K562 (cell line): ENCODE results near the gene HMOX1. TPM values are rescaled to one million over a fixed set of nuclear protein-coding genes. Genes with fewer than 3 reads are reported as not detected.

Experiments used
- ATAC-seq: fragments of 200-7000 bp; cut with Tn5 transposase; 3 replicates; pipeline ENCODE4 v1.9.1; 2020; ENCODE audit warnings: moderate library complexity
- BruUV-seq: library from RNA; stranded (reverse); fragments of 400-500 nt; replicated peaks from 2 replicates; lab custom pipeline; 2021; lab: Mats Ljungman, UMichigan
- CTCF ChIA-PET: fragments of 300-600 bp; formaldehyde crosslinking; extraction: SDS; loops from one replicate; lab custom pipeline; 2021; ENCODE audit warnings: low intra/inter-chr PET ratio; lab: Yijun Ruan, JAX
- POLR2A ChIA-PET: fragments of 300-600, 350-650 bp; sonication (Branson Sonifier 250); formaldehyde crosslinking; extraction: SDS; loops from one replicate; lab custom pipeline; 2021; ENCODE audit warnings: antibody characterized with exemption, inconsistent platforms; lab: Yijun Ruan, JAX
- DNase-seq, 4 experiments: peaks; one replicate each; pipeline versions ENCODE4 v3.0.0 to v3.0.0-alpha.2; 2011 to 2018; ENCODE audit warnings: low spot score in 3 of 4, mixed read lengths in 3 of 4; ENCODE audit errors: extremely low read depth in 1 of 4
- FAIRE-seq: peaks from 2 replicates; lab custom pipeline; 2011; peaks lifted over from hg19 to GRCh38; lab: Jason Lieb, UNC
- H2AFZ ChIP-seq: 2 replicates; pipeline ENCODE4 v1.6.0; 2011; ENCODE audit warnings: low read depth, low read length, control low read depth, inconsistent platforms
- H3K27ac ChIP-seq: fragments of 200-600 bp; 3 replicates; pipeline ENCODE4 v1.8.0; 2011; ENCODE audit warnings: low read depth, mild to moderate bottlenecking, control low read depth, inconsistent platforms, low read length, moderate library complexity, mixed read lengths; ENCODE audit errors: extremely low read depth
- H3K27me3 ChIP-seq, 2 experiments: fragments of 300-600 bp in 1 of 2; 2 replicates in 1 of 2; 3 replicates in 1 of 2; pipeline versions ENCODE4 v1.6.0 to v1.8.0; 2011; ENCODE audit warnings: inconsistent platforms in 2 of 2, low read length in 2 of 2, mild to moderate bottlenecking in 1 of 2, mixed read lengths in 1 of 2, moderate library complexity in 1 of 2; ENCODE audit not compliant: control insufficient read depth in 2 of 2, insufficient read depth in 2 of 2
- H3K36me3 ChIP-seq: fragments of 300-600 bp; 3 replicates; pipeline ENCODE4 v1.8.0; 2011; ENCODE audit warnings: mild to moderate bottlenecking, low read length, inconsistent platforms; ENCODE audit not compliant: control insufficient read depth, insufficient read depth
- H3K4me1 ChIP-seq, 2 experiments: fragments of 200-600 bp in 1 of 2; replicated peaks in 1 of 2; 2 replicates in 1 of 2; 3 replicates in 1 of 2; pipeline versions ENCODE4 v1.5.1 to v1.8.0; 2011; ENCODE audit warnings: inconsistent platforms in 2 of 2, low read length in 2 of 2, mild to moderate bottlenecking in 1 of 2, mixed read lengths in 1 of 2, moderate library complexity in 1 of 2; ENCODE audit not compliant: control insufficient read depth in 2 of 2, insufficient read depth in 2 of 2
- H3K4me2 ChIP-seq: 2 replicates; pipeline ENCODE4 v1.6.1; 2011; ENCODE audit warnings: low read length, control low read depth, inconsistent platforms, mixed read lengths; ENCODE audit not compliant: insufficient read depth
- H3K4me3 ChIP-seq: fragments of 200-600 bp; sonication (generic), shearing (Covaris generic); 2 replicates; pipeline ENCODE4 v1.5.1; 2016; ENCODE audit warnings: control low read depth, inconsistent platforms
- H3K79me2 ChIP-seq: fragments of 200-600 bp; 3 replicates; pipeline ENCODE4 v1.8.0; 2011; ENCODE audit warnings: low read length, inconsistent platforms; ENCODE audit not compliant: control insufficient read depth, insufficient read depth
- H3K9ac ChIP-seq, 2 experiments: 2 replicates each; pipeline versions ENCODE4 v1.6.0 to v1.6.1; 2011; ENCODE audit warnings: low read depth in 2 of 2, low read length in 2 of 2, control low read depth in 1 of 2, inconsistent platforms in 1 of 2, mild to moderate bottlenecking in 1 of 2, mixed read lengths in 1 of 2; ENCODE audit not compliant: insufficient read depth in 1 of 2
- H3K9me1 ChIP-seq: one replicate; pipeline ENCODE4 v1.6.0; 2011; ENCODE audit warnings: inconsistent platforms, mild to moderate bottlenecking, low read length, moderate library complexity; ENCODE audit not compliant: control insufficient read depth, insufficient read depth
- H3K9me3 ChIP-seq: replicated peaks from 2 replicates; pipeline ENCODE4 v1.5.1; 2011; ENCODE audit warnings: low read depth, low read length, inconsistent platforms; ENCODE audit not compliant: control insufficient read depth, insufficient read depth
- H4K20me1 ChIP-seq: replicated peaks from 2 replicates; pipeline ENCODE4 v1.6.1; 2011; ENCODE audit warnings: low read length, inconsistent platforms, mixed read lengths; ENCODE audit not compliant: control insufficient read depth, insufficient read depth
- FOXA3 ChIP-seq, 2 experiments: fragments of 450-650 bp in 1 of 2; sonication (generic) in 1 of 2; formaldehyde crosslinking; IDR thresholded peaks in 1 of 2; conservative IDR thresholded peaks in 1 of 2; 2 replicates each; pipeline versions ENCODE4 v1.4.0 to v1.8.0; 2020 to 2022; ENCODE audit warnings: mild to moderate bottlenecking in 2 of 2, missing genetic modification reagents in 1 of 2
- FUS ChIP-seq: fragments of 200-400 bp; formaldehyde crosslinking; optimal IDR thresholded peaks from 2 replicates; pipeline ENCODE3; 2017; ENCODE audit warnings: low read depth, low read length
- GTF2E2 ChIP-seq: fragments of 200-800 bp; sonication (Bioruptor generic); IDR thresholded peaks from 2 replicates; pipeline ENCODE4 v1.6.1; 2016; ENCODE audit warnings: missing genetic modification characterization, missing compliant biosample characterization
- HDGF ChIP-seq: fragments of 450-650 bp; IDR thresholded peaks from 2 replicates; pipeline ENCODE4 v1.6.1; 2016
- HEY1 ChIP-seq: fragments of 250-450 bp; sonication (Bioruptor Pico); IDR thresholded peaks from 2 replicates; pipeline ENCODE4 v1.5.0; 2020; ENCODE audit warnings: mild to moderate bottlenecking, moderate library complexity, borderline replicate concordance
- MED1 ChIP-seq: sonication (generic); formaldehyde crosslinking; IDR thresholded peaks from 2 replicates; pipeline ENCODE4 v1.8.1; 2023; ENCODE audit warnings: missing genetic modification reagents, borderline replicate concordance
- PREB ChIP-seq: sonication (generic); formaldehyde crosslinking; IDR thresholded peaks from 2 replicates; pipeline ENCODE4 v1.8.1; 2023; ENCODE audit warnings: mild to moderate bottlenecking, missing genetic modification reagents
- PURB ChIP-seq: sonication (generic); formaldehyde crosslinking; IDR thresholded peaks from 2 replicates; pipeline ENCODE4 v1.9.0; 2021; ENCODE audit warnings: low read depth, mild to moderate bottlenecking, missing genetic modification reagents
- SAFB ChIP-seq: fragments of 200-400 bp; formaldehyde crosslinking; IDR thresholded peaks from 2 replicates; pipeline ENCODE4 v1.6.1; 2017; ENCODE audit warnings: low read depth, low read length, borderline replicate concordance
- SPI1 ChIP-seq: IDR thresholded peaks from 2 replicates; pipeline ENCODE4 v1.6.1; 2011; ENCODE audit warnings: low read depth, low read length, control low read depth, borderline replicate concordance
- TBL1XR1 ChIP-seq, 2 experiments: IDR thresholded peaks; 2 replicates each; pipeline ENCODE4 v1.6.1; 2012; ENCODE audit warnings: improper control_type of control experiment in 2 of 2, low read length in 2 of 2, mild to moderate bottlenecking in 1 of 2
- ZNF134 ChIP-seq: fragments of 250-450 bp; sonication (Bioruptor Pico); conservative IDR thresholded peaks from 2 replicates; pipeline ENCODE4 v1.4.0; 2020
- ZNF589 ChIP-seq: fragments of 200-800 bp; sonication (Bioruptor generic); IDR thresholded peaks from 2 replicates; pipeline ENCODE4 v1.6.1; 2016; ENCODE audit warnings: low read depth, missing genetic modification characterization, missing compliant biosample characterization
- ZZZ3 ChIP-seq: fragments of 450-650 bp; IDR thresholded peaks from 2 replicates; pipeline ENCODE4 v1.6.1; 2016; ENCODE audit warnings: antibody characterized with exemption, mild to moderate bottlenecking, moderate library complexity
- WGBS: fragments of 100-300 bp; shearing (Covaris generic); methylation state at CpG from one replicate; pipeline ENCODE4 v1.1.6; 2016; ENCODE audit warnings: low coverage, mixed read lengths; ENCODE audit not compliant: insufficient coverage; ENCODE audit errors: missing lambda C conversion rate; 5-methylcytosine and 5-hydroxymethylcytosine counted together
- in situ Hi-C: fragments of 300-500 bp; cut with MboI; formaldehyde crosslinking; loops from 4 replicates; pipeline ENCODE4 v1.15.0; 2018; ENCODE audit warnings: inconsistent platforms, mixed read lengths
- intact Hi-C: fragments of 100-400 bp; cut with micrococcal nuclease; formaldehyde crosslinking; loops from 2 replicates; pipeline ENCODE4 v1.14.2; 2022
- polyA plus RNA-seq, 8 experiments: library from polyadenylated mRNA; depleted of rRNA in 4 of 8; stranded (reverse) in 5 of 8; unstranded in 3 of 8; fragments of >200 nt; fragmentation: Nextera tagmentation in 2 of 8; fragmentation: Illumina TruSeq in 1 of 8; extraction: Ambion mirVana in 2 of 8; extraction: Trizol in 1 of 8; gene quantifications; 2 replicates each; pipeline versions ENCODE4 v1.2.1 to v1.2.3, GENCODE V29; 2011 to 2014; ENCODE audit warnings: inconsistent platforms in 1 of 8, missing spikeins in 1 of 8
- total RNA-seq, 7 experiments: library from RNA; depleted of rRNA in 6 of 7; stranded (reverse); fragments of >200 nt in 6 of 7; fragmentation: Illumina TruSeq in 2 of 7; extraction: Trizol in 2 of 7; gene quantifications; 2 replicates each; pipeline versions ENCODE4 v1.2.1 to v1.2.3, GENCODE V29; 2011 to 2021; ENCODE audit warnings: low replicate concordance in 1 of 7
- TF ChIP-seq, protein P1 (sequence below): fragments of 250-450 bp; sonication (Bioruptor Pico); IDR thresholded peaks from 2 replicates; pipeline ENCODE4 v1.4.0; 2020

Gene HMOX1
- total and polyA plus RNA-seq, 9 of the 15 experiments (the other 6 are each of a cell fraction or from before 2014, with no cell fraction given), result not detected

DNA sequence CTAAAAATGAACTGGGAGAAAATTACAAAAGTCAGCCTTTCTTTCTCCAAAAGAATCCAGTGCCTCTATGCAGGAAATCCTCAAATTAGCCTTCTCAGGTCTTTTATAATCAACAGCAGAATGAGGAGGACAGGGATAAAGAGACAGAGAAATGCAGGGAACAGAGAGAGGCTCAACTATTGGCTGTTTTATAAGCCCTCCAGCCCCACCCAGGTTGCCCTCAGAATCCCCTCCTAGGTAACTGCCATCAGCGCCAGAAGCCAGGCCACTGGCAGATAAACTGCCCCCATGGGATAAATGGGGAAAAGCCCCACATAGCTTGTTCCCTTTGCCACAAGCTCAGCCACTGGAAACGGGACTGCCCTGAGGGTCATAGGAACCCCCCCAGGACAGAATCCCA lies 10.9 kb upstream of the HMOX1 start:
- H2AFZ ChIP-seq, result no peak overlapping the region; the same call in 1 of the 2 replicates
- 40% methylated on average over 1 of the region's 2 CpGs for WGBS
- ChIA-PET POLR2A (interaction anchor here (1.0 to 1.1 kb wide), 2 partner anchors 12 to 17 kb away, joined by 3 to 6 read pairs; no protein-coding TSS in a partner anchor), CTCF (no interaction called here)
- H3K4me3 ChIP-seq, result no peak overlapping the region
- H3K79me2 ChIP-seq, result no peaks in the 10 kb centered on the region
- H3K9me1 ChIP-seq, result no peaks in the 10 kb centered on the region
- FAIRE-seq (no peak), DNase-seq (no peak), ATAC-seq (no peak)
- in situ Hi-C loops, result no loop called here
- H3K27me3 ChIP-seq, result no peaks in the 10 kb centered on the region
- no peaks in the 10 kb centered on the region for H3K36me3 ChIP-seq
- peaks cover 0 to 16% of the 10 kb centered on the region in 2 experiments; a peak in 4 of 5 replicates for H3K4me1 ChIP-seq
- no peaks in the 10 kb centered on the region for H4K20me1 ChIP-seq
- H3K27ac ChIP-seq, result no peak overlapping the region
- no TSS peak for BruUV-seq
- intact Hi-C loops, result no loop called here
- no peak overlapping the region for H3K4me2 ChIP-seq
- TF ChIP-seq PREB (no peak), HEY1 (CRISPR knock-in tag) (no peak), SAFB (no peak), TBL1XR1 (IDR thresholded peaks at IDR 0.05; ENCODE audit: low read length in 2 of 2) (no peak), MED1 (CRISPR knock-in tag) (no peak), HDGF (no peak), ZNF589 (no peak), ZZZ3 (no peak), SPI1 (no peak), ZNF134 (no peak), FOXA3 (CRISPR knock-in tag; conservative IDR thresholded peaks at IDR 0.05 in 1 of 2, IDR thresholded peaks at IDR 0.05 in 1 of 2) (no peak), GTF2E2 (no peak), FUS (no peak), PURB (CRISPR knock-in tag) (no peak)
- TF ChIP-seq, protein P1, sequence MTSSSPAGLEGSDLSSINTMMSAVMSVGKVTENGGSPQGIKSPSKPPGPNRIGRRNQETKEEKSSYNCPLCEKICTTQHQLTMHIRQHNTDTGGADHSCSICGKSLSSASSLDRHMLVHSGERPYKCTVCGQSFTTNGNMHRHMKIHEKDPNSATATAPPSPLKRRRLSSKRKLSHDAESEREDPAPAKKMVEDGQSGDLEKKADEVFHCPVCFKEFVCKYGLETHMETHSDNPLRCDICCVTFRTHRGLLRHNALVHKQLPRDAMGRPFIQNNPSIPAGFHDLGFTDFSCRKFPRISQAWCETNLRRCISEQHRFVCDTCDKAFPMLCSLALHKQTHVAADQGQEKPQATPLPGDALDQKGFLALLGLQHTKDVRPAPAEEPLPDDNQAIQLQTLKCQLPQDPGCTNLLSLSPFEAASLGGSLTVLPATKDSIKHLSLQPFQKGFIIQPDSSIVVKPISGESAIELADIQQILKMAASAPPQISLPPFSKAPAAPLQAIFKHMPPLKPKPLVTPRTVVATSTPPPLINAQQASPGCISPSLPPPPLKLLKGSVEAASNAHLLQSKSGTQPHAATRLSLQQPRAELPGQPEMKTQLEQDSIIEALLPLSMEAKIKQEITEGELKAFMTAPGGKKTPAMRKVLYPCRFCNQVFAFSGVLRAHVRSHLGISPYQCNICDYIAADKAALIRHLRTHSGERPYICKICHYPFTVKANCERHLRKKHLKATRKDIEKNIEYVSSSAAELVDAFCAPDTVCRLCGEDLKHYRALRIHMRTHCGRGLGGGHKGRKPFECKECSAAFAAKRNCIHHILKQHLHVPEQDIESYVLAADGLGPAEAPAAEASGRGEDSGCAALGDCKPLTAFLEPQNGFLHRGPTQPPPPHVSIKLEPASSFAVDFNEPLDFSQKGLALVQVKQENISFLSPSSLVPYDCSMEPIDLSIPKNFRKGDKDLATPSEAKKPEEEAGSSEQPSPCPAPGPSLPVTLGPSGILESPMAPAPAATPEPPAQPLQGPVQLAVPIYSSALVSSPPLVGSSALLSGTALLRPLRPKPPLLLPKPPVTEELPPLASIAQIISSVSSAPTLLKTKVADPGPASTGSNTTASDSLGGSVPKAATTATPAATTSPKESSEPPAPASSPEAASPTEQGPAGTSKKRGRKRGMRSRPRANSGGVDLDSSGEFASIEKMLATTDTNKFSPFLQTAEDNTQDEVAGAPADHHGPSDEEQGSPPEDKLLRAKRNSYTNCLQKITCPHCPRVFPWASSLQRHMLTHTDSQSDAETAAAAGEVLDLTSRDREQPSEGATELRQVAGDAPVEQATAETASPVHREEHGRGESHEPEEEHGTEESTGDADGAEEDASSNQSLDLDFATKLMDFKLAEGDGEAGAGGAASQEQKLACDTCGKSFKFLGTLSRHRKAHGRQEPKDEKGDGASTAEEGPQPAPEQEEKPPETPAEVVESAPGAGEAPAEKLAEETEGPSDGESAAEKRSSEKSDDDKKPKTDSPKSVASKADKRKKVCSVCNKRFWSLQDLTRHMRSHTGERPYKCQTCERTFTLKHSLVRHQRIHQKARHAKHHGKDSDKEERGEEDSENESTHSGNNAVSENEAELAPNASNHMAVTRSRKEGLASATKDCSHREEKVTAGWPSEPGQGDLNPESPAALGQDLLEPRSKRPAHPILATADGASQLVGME, result no peak
- H3K9me3 ChIP-seq, result no peaks in the 10 kb centered on the region
- H3K9ac ChIP-seq, result no peak overlapping the region
